MCF 10A (cell line): ENCODE results near the gene TSC22D2. TPM values are rescaled to one million over a fixed set of nuclear protein-coding genes. Genes with fewer than 3 reads are reported as not detected.

Experiments
- BruUV-seq: library from RNA; stranded (reverse); fragments of 400-500 nt; replicated peaks from 2 replicates; lab custom pipeline; 2021; lab: Mats Ljungman, UMichigan
- CTCF ChIA-PET: fragments of 300-600 bp; sonication (Branson Sonifier 250); formaldehyde crosslinking; extraction: SDS; loops from one replicate; lab custom pipeline; 2021; ENCODE audit warnings: antibody characterized with exemption, inconsistent platforms; lab: Yijun Ruan, JAX
- POLR2A ChIA-PET: fragments of 300-600, 350-650 bp; sonication (Branson Sonifier 250); formaldehyde crosslinking; extraction: SDS; loops from one replicate; lab custom pipeline; 2020; ENCODE audit warnings: antibody characterized with exemption, inconsistent platforms; lab: Yijun Ruan, JAX
- DNase-seq: peaks from one replicate; pipeline ENCODE4 v3.0.0-alpha.2; 2018; ENCODE audit not compliant: unreplicated experiment
- H3K27ac Mint-ChIP-seq: one replicate; pipeline ENCODE4 v1.8.0; 2022; ENCODE audit warnings: mild to moderate bottlenecking, low read depth, mixed read lengths; ENCODE audit not compliant: unreplicated experiment
- H3K27me3 Mint-ChIP-seq: one replicate; pipeline ENCODE4 v1.8.0; 2022; ENCODE audit warnings: mixed read lengths; ENCODE audit not compliant: insufficient read depth, unreplicated experiment
- H3K36me3 Mint-ChIP-seq: one replicate; pipeline ENCODE4 v1.8.0; 2022; ENCODE audit warnings: mild to moderate bottlenecking, moderate library complexity, mixed read lengths; ENCODE audit not compliant: insufficient read depth, unreplicated experiment
- H3K4me1 Mint-ChIP-seq: one replicate; pipeline ENCODE4 v1.8.0; 2022; ENCODE audit warnings: mixed read lengths; ENCODE audit not compliant: insufficient read depth, unreplicated experiment
- H3K4me3 Mint-ChIP-seq: one replicate; pipeline ENCODE4 v1.8.0; 2022; ENCODE audit warnings: mild to moderate bottlenecking, moderate library complexity, mixed read lengths; ENCODE audit not compliant: unreplicated experiment
- H3K9me3 Mint-ChIP-seq: one replicate; pipeline ENCODE4 v1.8.0; 2022; ENCODE audit warnings: mixed read lengths; ENCODE audit not compliant: unreplicated experiment
- CTCF ChIP-seq: fragments of 200-600 bp; IDR thresholded peaks from one replicate; pipeline ENCODE4 v1.8.0; 2022; ENCODE audit warnings: antibody characterized with exemption, mild to moderate bottlenecking; ENCODE audit not compliant: unreplicated experiment
- intact Hi-C: fragments of 100-400 bp; cut with micrococcal nuclease; formaldehyde crosslinking; loops from 2 replicates; pipeline ENCODE4 v1.14.1; 2022
- total RNA-seq: library from RNA; stranded (reverse); gene quantifications from 2 replicates; pipeline ENCODE4 v1.2.3, GENCODE V29; 2022

TSC22D2 gene
- total RNA-seq, 1 experiment from 2014 or later, result 31.2 TPM

- ChIA-PET POLR2A (interaction anchor here (1.4 to 3.6 kb wide), 4 partner anchors 8 to 22 kb away, joined by 3 to 12 read pairs (median 5); no protein-coding TSS in a partner anchor), CTCF (interaction anchor here (0.6 to 1.0 kb wide), 4 partner anchors 18 to 935 kb away, joined by 3 to 4 read pairs (median 3); partner anchors contain the start of gene TSC22D2)
- DNase-seq, result no peak
- H3K4me1 Mint-ChIP-seq, result peaks cover 35% of the 10 kb centered on the region
- TF ChIP-seq CTCF, result no peak
- intact Hi-C loops, result no loop called here
- no peaks in the 10 kb centered on the region for H3K9me3 Mint-ChIP-seq
- no TSS peak for BruUV-seq
- H3K4me3 Mint-ChIP-seq, result no peak overlapping the region
- H3K27ac Mint-ChIP-seq, result no peak overlapping the region
- H3K27me3 Mint-ChIP-seq, result no peaks in the 10 kb centered on the region
- no peaks in the 10 kb centered on the region for H3K36me3 Mint-ChIP-seq
These were observed 18.2 kb downstream of the TSC22D2 start for GRCh38 chr3:150426292-150426691.

GRCh38 chr3:150428562-150428961 is 20.5 kb downstream of the TSC22D2 start:
- intact Hi-C loops, result no loop called here
- peaks cover 5% of the 10 kb centered on the region for H3K36me3 Mint-ChIP-seq
- POLR2A ChIA-PET, result interaction anchor here (0.7 to 3.2 kb wide), 4 partner anchors 11 to 54 kb away, joined by 3 to 12 read pairs (median 7); partner anchors contain the start of gene TSC22D2

GRCh38 chr3:150429767-150430671 is 21.9 kb downstream of the TSC22D2 start:
- no peak for TF ChIP-seq CTCF
- Mint-ChIP-seq H3K36me3 (peaks cover 5% of the 10 kb centered on the region), H3K9me3 (no peaks in the 10 kb centered on the region), H3K27ac (peak overlapping the region; percentile 68), H3K4me1 (peaks cover 29% of the 10 kb centered on the region), H3K4me3 (no peak overlapping the region), H3K27me3 (no peaks in the 10 kb centered on the region)
- ChIA-PET CTCF (interaction anchor here (0.6 to 1.6 kb wide), 4 partner anchors 8 to 138 kb away, joined by 3 to 4 read pairs (median 3); no protein-coding TSS in a partner anchor), POLR2A (interaction anchor here (0.6 to 3.2 kb wide), 15 partner anchors 9 to 1025 kb away, joined by 3 to 12 read pairs (median 4); partner anchors contain the start of gene TSC22D2)
- intact Hi-C loops, result no loop called here
- no TSS peak for BruUV-seq
- no peak for DNase-seq

More at GRCh38 chr3:150428562-150428961, 20.5 kb downstream of the TSC22D2 start:
- BruUV-seq, result no TSS peak
- Mint-ChIP-seq H3K4me1 (peaks cover 24% of the 10 kb centered on the region), H3K27me3 (no peaks in the 10 kb centered on the region), H3K4me3 (no peak overlapping the region), H3K9me3 (no peaks in the 10 kb centered on the region), H3K27ac (no peak overlapping the region)
- no peak for TF ChIP-seq CTCF
- CTCF ChIA-PET, result no interaction called here
- no peak for DNase-seq

GRCh38 chr3:150433347-150433746 is 25.2 kb downstream of the TSC22D2 start:
- intact Hi-C loops, result no loop called here
- BruUV-seq, result no TSS peak
- H3K27me3 Mint-ChIP-seq, result no peaks in the 10 kb centered on the region

More at GRCh38 chr3:150433347-150433746, 25.2 kb downstream of the TSC22D2 start:
- DNase-seq, result no peak
- Mint-ChIP-seq H3K4me3 (no peak overlapping the region), H3K36me3 (peaks cover 5% of the 10 kb centered on the region), H3K27ac (no peak overlapping the region), H3K9me3 (no peaks in the 10 kb centered on the region), H3K4me1 (peaks cover 23% of the 10 kb centered on the region)
- POLR2A ChIA-PET, result interaction anchor here (0.6 to 1.9 kb wide), 7 partner anchors 7 to 45 kb away, joined by 3 to 7 read pairs (median 5); no protein-coding TSS in a partner anchor
- CTCF ChIA-PET, result interaction anchor here (0.6 to 2.4 kb wide), 3 partner anchors 24 to 195 kb away, joined by 4 to 10 read pairs (median 4); no protein-coding TSS in a partner anchor
- TF ChIP-seq CTCF, result no peak
